HG03469 (cell line): Measurements from ENCODE around the gene RIPOR2.

ENCODE experiments used
- ATAC-seq: cut with Tn5 transposase; IDR thresholded peaks from one replicate; pipeline ENCODE4 v1.9.1; 2021; ENCODE audit warnings: mild to moderate bottlenecking, moderate library complexity, moderate number of reproducible peaks; ENCODE audit not compliant: unreplicated experiment

RIPOR2 gene

GRCh38 chr6:24935366-24936152, at the start of gene RIPOR2:
TSS of gene RIPOR2 (minus strand) at chr6:24935960. CDS start at chr6:24935898, 62 bp downstream.
- peak; percentile 25 for ATAC-seq

GRCh38 chr6:24985323-24985722, 49.6 kb upstream of the RIPOR2 start:
- no peak for ATAC-seq

GRCh38 chr6:24982231-24982630, 46.5 kb upstream of the RIPOR2 start:
- no peak for ATAC-seq

GRCh38 chr6:24981386-24981760, 45.6 kb upstream of the RIPOR2 start:
- no peak for ATAC-seq

GRCh38 chr6:24980507-24981385, 45.0 kb upstream of the RIPOR2 start:
- ATAC-seq, result no peak

- no peak for ATAC-seq
Measured at GRCh38 chr6:24979176-24979575, 43.4 kb upstream of the RIPOR2 start.

- ATAC-seq, result peak; percentile 68
Measured at GRCh38 chr6:24974182-24975171, 38.7 kb upstream of the RIPOR2 start.

- no peak for ATAC-seq
Measured at GRCh38 chr6:24972311-24972958, 36.7 kb upstream of the RIPOR2 start.

- no peak for ATAC-seq
Measured at GRCh38 chr6:24971067-24971466, 35.3 kb upstream of the RIPOR2 start.

GRCh38 chr6:24969343-24969860, 33.6 kb upstream of the RIPOR2 start:
- no peak for ATAC-seq

- no peak for ATAC-seq
Measured at GRCh38 chr6:24968783-24969182, 33.0 kb upstream of the RIPOR2 start.

GRCh38 chr6:24967211-24967610, 31.5 kb upstream of the RIPOR2 start:
- ATAC-seq, result no peak

GRCh38 chr6:24966381-24966780, 30.6 kb upstream of the RIPOR2 start:
- no peak for ATAC-seq

GRCh38 chr6:24963887-24964570, 28.3 kb upstream of the RIPOR2 start:
- ATAC-seq, result no peak

GRCh38 chr6:24963339-24963738, 27.6 kb upstream of the RIPOR2 start:
- no peak for ATAC-seq

- no peak for ATAC-seq
Measured at GRCh38 chr6:24961852-24962251, 26.1 kb upstream of the RIPOR2 start.

GRCh38 chr6:24960991-24961475, 25.3 kb upstream of the RIPOR2 start:
- ATAC-seq, result no peak

- no peak for ATAC-seq
Measured at GRCh38 chr6:24959319-24959718, 23.6 kb upstream of the RIPOR2 start.

- ATAC-seq, result no peak
Measured at GRCh38 chr6:24957199-24957598, 21.4 kb upstream of the RIPOR2 start.
